HG03108 (cell line): ENCODE data around the gene REXO4.
"Not testable (repeated sequence)": the region's sequence is repeated elsewhere in the genome, so short reads cannot be mapped to it uniquely, and the experiment has no call there.

Experiments
- ATAC-seq: cut with Tn5 transposase; IDR thresholded peaks from one replicate; pipeline ENCODE4 v1.9.1; 2021; ENCODE audit warnings: moderate library complexity; ENCODE audit not compliant: unreplicated experiment

REXO4 gene

GRCh38 chr9:133390713-133391112 lies 27.1 kb downstream of the REXO4 start:
- no peak for ATAC-seq

- ATAC-seq = no peak
Measured at GRCh38 chr9:133389562-133389961, 28.2 kb downstream of the REXO4 start.

GRCh38 chr9:133389025-133389557 lies 28.7 kb downstream of the REXO4 start:
- no peak for ATAC-seq

GRCh38 chr9:133387680-133388079 lies 30.1 kb downstream of the REXO4 start:
- ATAC-seq = no peak

- ATAC-seq = no peak
Measured at GRCh38 chr9:133386338-133386737, 31.5 kb downstream of the REXO4 start.

- no peak for ATAC-seq
Measured at GRCh38 chr9:133385452-133385851, 32.4 kb downstream of the REXO4 start.

- ATAC-seq = no peak
Measured at GRCh38 chr9:133384736-133385321, 33.0 kb downstream of the REXO4 start.

GRCh38 chr9:133383438-133383837 lies 34.4 kb downstream of the REXO4 start:
- no peak for ATAC-seq

- ATAC-seq = no peak
Measured at GRCh38 chr9:133382507-133383141, 35.2 kb downstream of the REXO4 start.

GRCh38 chr9:133380734-133381133 lies 37.1 kb downstream of the REXO4 start:
- no peak for ATAC-seq

- no peak for ATAC-seq
Measured at GRCh38 chr9:133379153-133380086, 38.4 kb downstream of the REXO4 start.

GRCh38 chr9:133378408-133378962 lies 39.3 kb downstream of the REXO4 start:
- no peak for ATAC-seq

- no peak for ATAC-seq
Measured at GRCh38 chr9:133377721-133378216, 40.0 kb downstream of the REXO4 start.

GRCh38 chr9:133377280-133377679 lies 40.5 kb downstream of the REXO4 start:
- not testable (repeated sequence) for ATAC-seq

GRCh38 chr9:133375724-133376654 lies 41.8 kb downstream of the REXO4 start, which contains the start of the genes STKLD1 and SURF4:
Gene STKLD1, plus strand, starts transcription at chr9:133376366. Its CDS starts 108 bp downstream, at chr9:133376474.
Gene SURF4, minus strand, starts transcription at chr9:133376060. Its CDS starts 91 bp downstream, at chr9:133375969.
- peak; percentile 84 for ATAC-seq

GRCh38 chr9:133375116-133375723 lies 42.6 kb downstream of the REXO4 start:
- ATAC-seq = no peak

GRCh38 chr9:133374612-133375115 lies 43.1 kb downstream of the REXO4 start:
- no peak for ATAC-seq

GRCh38 chr9:133372144-133372543 lies 45.7 kb downstream of the REXO4 start:
- no peak for ATAC-seq

GRCh38 chr9:133371261-133371711 lies 46.5 kb downstream of the REXO4 start:
- ATAC-seq = no peak
